Heart right ventricle (tissue), 16 donors: Measurements from ENCODE around the gene LOXL3. TPM values are rescaled to one million over a fixed set of nuclear protein-coding genes. Genes with fewer than 3 reads are reported as not detected.

Experiments
- ATAC-seq, 8 donors: fragments of 200-7000 bp; cut with Tn5 transposase; one replicate each; pipeline ENCODE4 v1.9.1; 2020; ENCODE audit warnings: mild to moderate bottlenecking in 8 of 8, moderate library complexity in 8 of 8, moderate number of reproducible peaks in 1 of 8
- DNase-seq, 2 donors: peaks; one replicate each; pipeline ENCODE4 v3.0.0-alpha.2; 2020
- H3K27ac ChIP-seq, 10 donors: fragments of 200-600 bp; sonication (generic) in 2 of 10; one replicate each; pipeline versions ENCODE4 v1.5.0 to v1.8.0; 2020 to 2022; ENCODE audit warnings: mild to moderate bottlenecking in 3 of 10
- H3K27me3 ChIP-seq, 7 donors: fragments of 200-600 bp; one replicate each; pipeline ENCODE4 v1.8.0; 2021 to 2022; ENCODE audit warnings: mild to moderate bottlenecking in 2 of 7
- H3K36me3 ChIP-seq, 9 donors: fragments of 200-600 bp; sonication (generic) in 1 of 9; one replicate each; pipeline versions ENCODE4 v1.5.0 to v1.8.0; 2020 to 2022; ENCODE audit warnings: mild to moderate bottlenecking in 2 of 9
- H3K4me1 ChIP-seq, 9 donors: fragments of 200-600 bp; sonication (generic) in 1 of 9; one replicate each; pipeline versions ENCODE4 v1.5.0 to v1.8.0; 2020 to 2022; ENCODE audit warnings: mild to moderate bottlenecking in 4 of 9
- H3K4me3 ChIP-seq, 10 donors: fragments of 200-600 bp; sonication (generic) in 2 of 10; one replicate each; pipeline versions ENCODE4 v1.5.0 to v1.8.0; 2020 to 2022; ENCODE audit warnings: mild to moderate bottlenecking in 7 of 10, moderate library complexity in 2 of 10
- H3K9me3 ChIP-seq, 11 donors: fragments of 200-600 bp in 10 of 11; sonication (generic) in 2 of 11; one replicate each; pipeline versions ENCODE4 v1.5.0 to v1.8.0; 2013 to 2022; ENCODE audit warnings: mild to moderate bottlenecking in 2 of 11, control low read depth in 1 of 11, moderate library complexity in 1 of 11
- WGBS, 2 donors: extraction: QIAGEN DNeasy Blood & Tissue Kit; methylation state at CpG; one replicate each; pipeline ENCODE4 v1.1.7; 2013; ENCODE audit warnings: inconsistent platforms in 1 of 2; 5-methylcytosine and 5-hydroxymethylcytosine counted together
- intact Hi-C, 10 donors: fragments of 100-400 bp; cut with DNase I; formaldehyde crosslinking; loops; one replicate each; pipeline versions ENCODE4 v1.11.1 to v1.14.2; 2022
- polyA plus RNA-seq, 2 donors: library from polyadenylated mRNA; stranded (reverse); fragments of 200-250 nt; gene quantifications; one replicate each; pipeline ENCODE4 v1.2.3, GENCODE V29; 2013
- total RNA-seq, 10 donors: library from RNA; stranded (reverse); fragmentation: NEBNext Ultra II Directional in 3 of 10; extraction: Animal tissue kit (Norgen Biotek cat#: 25700) in 3 of 10; gene quantifications; one replicate each; pipeline versions ENCODE4 v1.2.1 to v1.2.4, GENCODE V29; 2021 to 2023
- TF ChIP-seq, protein P1 (sequence below), 9 donors: fragments of 200-600 bp; sonication (generic) in 2 of 9; IDR thresholded peaks; one replicate each; pipeline versions ENCODE4 v1.5.0 to v1.8.0; 2021 to 2022; ENCODE audit warnings: antibody characterized with exemption in 9 of 9, mild to moderate bottlenecking in 5 of 9, moderate library complexity in 1 of 9
- donor health status: Arrhythmogenic right ventricular cardiomyopathy.
- donor health status: ischemic (EF 13 %, LVEDD 7.1; RV severe dilation, severe dysfunction).
- donor health status: healthy with polysubstance abuse.
- donor health status: DM: no; HTN: yes; CAD: no.
- donor health status: DM: no; HTN: no; CAD: no.
- donor health status: ischemic (EF 25% LVEDD 6.9; RV normal size, moderate dysfunction).
- donor health status: ischemic (EF 25% LVEDD 5.7; RV mildly dilated, moderate dysfunction).
- donor health status: healthy.
- donor health status: DM: yes; HTN: yes; CAD: no.
- donor health status: Ischemic cardiomyopathy.
- donor health status: ischemic (EF 35%, LVEDD 5.7; RV mildly dilated, moderate dysfunction).
- donor health status: nonischemic (EF 11% LVEDD 7.7; RV severe dilation, severe dysfunction).
- donor health status: DM: yes; HTN: yes; CAD: no.
- donor health status: PGD.
- donor health status: ischemic (EF 29% LVEDD 5.4; RV normal size, mild dysfunction).
- donor health status: nonischemic (EF 23%, LVEDD 6.1; RV moderate dilation, normal function).

LOXL3 gene
- total and polyA plus RNA-seq, 12 donors, result 1.2 to 9.2 (median 2.6) TPM

DNA sequence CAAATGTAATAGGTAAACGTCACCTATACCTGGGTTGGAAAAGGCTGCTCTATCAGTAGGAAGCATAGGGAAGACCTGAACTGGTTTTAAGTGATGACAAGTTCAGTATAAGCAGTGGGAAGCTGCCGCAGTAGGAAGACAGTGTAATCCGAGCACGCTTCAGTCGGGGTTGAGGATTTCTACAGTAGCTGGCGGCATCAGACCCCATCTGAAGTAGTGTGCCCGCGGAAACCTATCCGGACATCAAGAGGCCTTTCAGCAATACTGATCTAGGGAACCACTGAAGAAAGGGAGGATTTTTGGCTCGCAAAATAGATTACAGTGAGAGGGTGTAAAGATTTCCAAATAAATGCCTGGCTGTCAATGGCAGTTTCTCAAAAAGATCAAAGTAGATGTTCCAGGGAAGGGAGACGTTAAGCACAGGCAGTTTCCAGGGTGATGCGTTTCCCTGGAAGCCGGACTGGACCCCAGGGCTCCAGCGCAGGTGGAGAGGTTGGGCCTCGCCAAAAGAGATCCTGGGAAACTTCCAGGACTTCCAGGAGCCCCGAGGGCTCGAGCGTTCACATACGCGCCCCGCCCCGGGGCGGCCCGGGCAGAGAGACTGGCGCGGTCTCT, 5.3 kb downstream of the LOXL3 start:
- peak in 2 of 8 donors; percentile 0 to 2 for ATAC-seq
- Histone ChIP-seq H3K36me3 (no peaks in the 10 kb centered on the region), H3K4me3 (peak overlapping the region; percentile 22 to 82 (median 68)), H3K27ac (peak overlapping the region; percentile 57 to 92 (median 80)), H3K27me3 (peaks cover 0 to 19% (median 0%) of the 10 kb centered on the region in 7 donors), H3K9me3 (no peaks in the 10 kb centered on the region), H3K4me1 (peaks cover 3 to 28% (median 19%) of the 10 kb centered on the region in 9 donors)
- TF ChIP-seq, protein P1, sequence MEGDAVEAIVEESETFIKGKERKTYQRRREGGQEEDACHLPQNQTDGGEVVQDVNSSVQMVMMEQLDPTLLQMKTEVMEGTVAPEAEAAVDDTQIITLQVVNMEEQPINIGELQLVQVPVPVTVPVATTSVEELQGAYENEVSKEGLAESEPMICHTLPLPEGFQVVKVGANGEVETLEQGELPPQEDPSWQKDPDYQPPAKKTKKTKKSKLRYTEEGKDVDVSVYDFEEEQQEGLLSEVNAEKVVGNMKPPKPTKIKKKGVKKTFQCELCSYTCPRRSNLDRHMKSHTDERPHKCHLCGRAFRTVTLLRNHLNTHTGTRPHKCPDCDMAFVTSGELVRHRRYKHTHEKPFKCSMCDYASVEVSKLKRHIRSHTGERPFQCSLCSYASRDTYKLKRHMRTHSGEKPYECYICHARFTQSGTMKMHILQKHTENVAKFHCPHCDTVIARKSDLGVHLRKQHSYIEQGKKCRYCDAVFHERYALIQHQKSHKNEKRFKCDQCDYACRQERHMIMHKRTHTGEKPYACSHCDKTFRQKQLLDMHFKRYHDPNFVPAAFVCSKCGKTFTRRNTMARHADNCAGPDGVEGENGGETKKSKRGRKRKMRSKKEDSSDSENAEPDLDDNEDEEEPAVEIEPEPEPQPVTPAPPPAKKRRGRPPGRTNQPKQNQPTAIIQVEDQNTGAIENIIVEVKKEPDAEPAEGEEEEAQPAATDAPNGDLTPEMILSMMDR (IDR thresholded peaks at IDR 0.05), result no peak
- intact Hi-C loops, result loop anchor here in 1 of 10 donors (5.0 kb wide), 1 partner anchor 39 kb away; no protein-coding TSS in a partner anchor
- 12% methylated on average over 23 to 26 of the region's 26 CpGs for WGBS, 2 donors
- DNase-seq, result no peak

DNA sequence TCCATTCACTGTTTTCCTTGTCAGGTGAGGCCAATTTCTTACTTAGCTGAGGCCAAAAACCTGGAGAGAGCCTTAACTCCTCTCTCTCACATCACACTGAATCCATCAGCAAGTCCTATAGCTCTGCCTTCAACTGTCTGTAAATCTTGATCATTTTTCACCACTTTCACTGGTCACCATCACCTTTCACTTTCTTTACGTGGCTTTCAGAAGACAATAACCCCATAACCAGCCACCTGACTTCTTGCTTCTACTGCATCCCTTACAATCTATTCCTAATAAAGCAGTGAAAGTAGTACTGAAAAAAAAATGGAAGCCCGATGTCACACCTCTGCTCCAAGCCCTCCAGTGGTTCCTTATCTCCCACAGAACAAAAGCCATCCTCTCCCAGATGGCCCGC, 7.7 kb downstream of the LOXL3 start:
- H3K4me1 ChIP-seq, result peaks cover 3 to 27% (median 17%) of the 10 kb centered on the region in 9 donors
- peaks cover 0 to 19% (median 0%) of the 10 kb centered on the region in 7 donors for H3K27me3 ChIP-seq
- H3K36me3 ChIP-seq, result no peaks in the 10 kb centered on the region
- TF ChIP-seq, protein P1 (IDR thresholded peaks at IDR 0.05), result no peak
- no peak overlapping the region for H3K27ac ChIP-seq
- H3K4me3 ChIP-seq, result no peak overlapping the region
- WGBS, 2 donors, result 74 to 82% methylated on average over 3 of the region's 3 CpGs
- H3K9me3 ChIP-seq, result no peaks in the 10 kb centered on the region
- intact Hi-C loops, result loop anchor here in 1 of 10 donors (5.0 kb wide), 1 partner anchor 41 kb away; no protein-coding TSS in a partner anchor
- DNase-seq (no peak), ATAC-seq (no peak)

DNA sequence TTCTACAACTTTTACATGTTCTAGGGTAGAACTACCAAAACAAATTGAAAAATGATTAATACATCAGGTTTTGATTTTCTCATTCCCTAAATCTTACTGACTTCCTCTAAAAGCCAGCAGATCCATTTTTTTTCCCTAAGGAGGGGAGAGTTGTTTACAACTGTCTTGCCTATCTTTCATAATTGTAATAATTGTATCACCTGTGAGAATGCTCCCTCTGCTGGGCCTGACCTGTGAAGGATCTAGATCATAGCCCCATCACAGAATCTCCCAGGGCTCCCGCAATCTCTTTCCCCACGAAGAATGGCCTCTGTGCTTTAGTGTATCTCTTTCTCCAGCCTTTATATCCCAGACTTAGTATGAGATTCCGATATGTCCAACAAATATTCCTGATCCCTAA, 9.1 kb downstream of the LOXL3 start:
- TF ChIP-seq, protein P1 (IDR thresholded peaks at IDR 0.05), result no peak
- Histone ChIP-seq H3K27me3 (peaks cover 0 to 16% (median 0%) of the 10 kb centered on the region in 7 donors), H3K36me3 (no peaks in the 10 kb centered on the region), H3K4me1 (peaks cover 7 to 35% (median 15%) of the 10 kb centered on the region in 9 donors), H3K27ac (no peak overlapping the region), H3K4me3 (no peak overlapping the region), H3K9me3 (no peaks in the 10 kb centered on the region)
- 88 to 90% methylated on average over 3 of the region's 3 CpGs for WGBS, 2 donors
- intact Hi-C loops, result loop anchor here in 1 of 10 donors (5.0 kb wide), 1 partner anchor 43 kb away; no protein-coding TSS in a partner anchor
- ATAC-seq (no peak), DNase-seq (no peak)

DNA sequence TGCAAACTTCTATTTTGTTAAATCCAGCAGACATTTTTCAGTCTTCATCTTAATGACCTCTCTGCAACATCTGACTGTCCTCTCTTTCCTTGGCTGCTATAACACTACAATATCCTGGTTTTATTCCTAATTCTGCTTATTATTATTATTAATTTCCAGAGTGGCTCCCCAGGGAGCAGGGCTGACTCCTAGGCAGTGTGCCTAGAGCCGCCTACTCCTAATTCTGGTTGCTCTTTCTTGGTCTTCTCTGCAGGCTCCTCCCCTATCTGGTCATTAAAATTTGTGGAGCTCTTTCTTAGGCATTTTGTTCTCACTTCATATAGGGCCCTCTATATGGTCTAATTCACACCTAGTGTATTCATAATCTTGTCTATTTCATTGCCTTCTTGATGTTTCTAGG, 10.8 kb downstream of the LOXL3 start:
- 55 to 72% methylated on average over 1 of the region's 1 CpG for WGBS, 2 donors
- H3K36me3 ChIP-seq, result no peaks in the 10 kb centered on the region
- intact Hi-C loops, result no loop called here
- peaks cover 0 to 1% (median 0%) of the 10 kb centered on the region in 7 donors for H3K27me3 ChIP-seq
- no peak overlapping the region for H3K4me3 ChIP-seq
- no peaks in the 10 kb centered on the region for H3K9me3 ChIP-seq
- ATAC-seq (peak in 2 of 8 donors; percentile 35 to 54), DNase-seq (no peak)
- peaks cover 0 to 22% (median 7%) of the 10 kb centered on the region in 9 donors for H3K4me1 ChIP-seq
- TF ChIP-seq, protein P1 (IDR thresholded peaks at IDR 0.05), result no peak
- no peak overlapping the region for H3K27ac ChIP-seq
